HCT116 (cell line): ENCODE results near the gene GMCL1. TPM values are rescaled to one million over a fixed set of nuclear protein-coding genes. Genes with fewer than 3 reads are reported as not detected.

Source experiments
- ATAC-seq: fragments of 200-7000 bp; cut with Tn5 transposase; 2 replicates; pipeline ENCODE4 v1.9.1; 2020; ENCODE audit warnings: mild to moderate bottlenecking, moderate library complexity
- BruUV-seq: library from RNA; stranded (reverse); fragments of 400-500 nt; replicated peaks from 2 replicates; lab custom pipeline; 2021; lab: Mats Ljungman, UMichigan
- CTCF ChIA-PET: fragments of 300-600 bp; sonication (Branson Sonifier 250); formaldehyde crosslinking; loops from one replicate; lab custom pipeline; 2021; ENCODE audit warnings: antibody characterized with exemption; lab: Charles Lee
- POLR2A ChIA-PET: fragments of 300-600, 350-600 bp; sonication (Branson Sonifier 250); formaldehyde crosslinking; loops from one replicate; lab custom pipeline; 2021; ENCODE audit warnings: antibody characterized with exemption; lab: Charles Lee
- RAD21 ChIA-PET, 2 experiments: fragments of 300-600 bp; sonication (Branson Sonifier 250); formaldehyde crosslinking; loops; one replicate each; lab custom pipeline; 2023; ENCODE audit warnings: low total read pairs in 2 of 2; ENCODE audit not compliant: uncharacterized antibody in 2 of 2, unreplicated experiment in 2 of 2, low non-redundant PET in 1 of 2; lab: Charles Lee
- DNase-seq: peaks from one replicate; pipeline ENCODE4 v3.0.0-alpha.2; 2010; ENCODE audit warnings: low read depth, low spot score
- H2AFZ ChIP-seq: fragments of 200-600 bp; shearing (Covaris generic), sonication (generic); 2 replicates; pipeline ENCODE4 v1.6.1; 2017; ENCODE audit warnings: low read depth, mixed run types, mixed read lengths, antibody characterized with exemption, low read length; ENCODE audit not compliant: poor library complexity, severe bottlenecking
- H3K27ac ChIP-seq: 2 replicates; pipeline ENCODE4 v1.5.1; 2012; ENCODE audit warnings: low read depth, low read length
- H3K27me3 ChIP-seq: fragments of 200-600 bp; sonication (generic); 2 replicates; pipeline ENCODE4 v1.6.1; 2016; ENCODE audit warnings: mixed run types, low read length, mixed read lengths; ENCODE audit not compliant: insufficient read depth
- H3K36me3 ChIP-seq, 2 experiments: fragments of 200-500 bp in 1 of 2; fragments of 200-600 bp in 1 of 2; sonication (Bioruptor generic) in 1 of 2; sonication (generic) in 1 of 2; 2 replicates each; pipeline versions ENCODE4 v1.5.1 to v1.6.1; 2014 to 2016; ENCODE audit warnings: low read length in 2 of 2, inconsistent platforms in 1 of 2, mixed read lengths in 1 of 2, mixed run types in 1 of 2; ENCODE audit not compliant: insufficient read depth in 2 of 2, control insufficient read depth in 1 of 2
- H3K4me1 ChIP-seq, 2 experiments: fragments of 200-600 bp in 1 of 2; sonication (generic) in 1 of 2; 2 replicates each; pipeline versions ENCODE4 v1.5.1 to v1.6.1; 2012 to 2017; ENCODE audit warnings: low read length in 2 of 2, inconsistent platforms in 1 of 2, mild to moderate bottlenecking in 1 of 2, mixed read lengths in 1 of 2, mixed run types in 1 of 2, moderate library complexity in 1 of 2; ENCODE audit not compliant: insufficient read depth in 2 of 2, control insufficient read depth in 1 of 2
- H3K4me2 ChIP-seq: fragments of 200-600 bp; sonication (generic); 2 replicates; pipeline ENCODE4 v1.6.1; 2017; ENCODE audit warnings: mixed run types, low read length, mixed read lengths
- H3K4me3 ChIP-seq, 2 experiments: fragments of 200-600 bp in 1 of 2; sonication (generic) in 1 of 2; replicated peaks in 1 of 2; 2 replicates each; pipeline ENCODE4 v1.5.1; 2011 to 2016; ENCODE audit warnings: low read length in 2 of 2, control low read depth in 1 of 2, low read depth in 1 of 2, mild to moderate bottlenecking in 1 of 2, mixed read lengths in 1 of 2, mixed run types in 1 of 2
- H3K79me2 ChIP-seq: fragments of 200-600 bp; sonication (generic); 2 replicates; pipeline ENCODE4 v1.6.1; 2017; ENCODE audit warnings: mild to moderate bottlenecking, mixed run types, low read length, moderate library complexity, mixed read lengths; ENCODE audit not compliant: insufficient read depth
- H3K9ac ChIP-seq: fragments of 200-600 bp; sonication (generic); 2 replicates; pipeline ENCODE4 v1.6.1; 2016; ENCODE audit warnings: low read length, mixed read lengths
- H3K9me2 ChIP-seq: fragments of 200-600 bp; sonication (generic), shearing (Covaris generic); 2 replicates; pipeline ENCODE4 v1.6.1; 2017; ENCODE audit warnings: mixed run types, mild to moderate bottlenecking, moderate library complexity; ENCODE audit not compliant: insufficient read depth
- H3K9me3 ChIP-seq, 2 experiments: fragments of 200-500 bp in 1 of 2; fragments of 200-600 bp in 1 of 2; sonication (Bioruptor generic) in 1 of 2; sonication (generic) in 1 of 2; 2 replicates each; pipeline ENCODE4 v1.6.1; 2014 to 2017; ENCODE audit warnings: low read length in 2 of 2, mixed read lengths in 2 of 2, inconsistent platforms in 1 of 2, low read depth in 1 of 2, mild to moderate bottlenecking in 1 of 2, mixed run types in 1 of 2, moderate library complexity in 1 of 2; ENCODE audit not compliant: control insufficient read depth in 1 of 2, insufficient read depth in 1 of 2
- H4K20me1 ChIP-seq: fragments of 200-600 bp; sonication (generic), shearing (Covaris generic); 2 replicates; pipeline ENCODE4 v1.6.1; 2017; ENCODE audit warnings: mixed run types, mild to moderate bottlenecking, moderate library complexity; ENCODE audit not compliant: insufficient read depth
- ATF3 ChIP-seq: IDR thresholded peaks from 2 replicates; pipeline ENCODE4 v1.6.1; 2012
- CBX3 ChIP-seq: IDR thresholded peaks from 2 replicates; pipeline ENCODE4 v1.6.1; 2012; ENCODE audit warnings: low read depth
- CEBPB ChIP-seq: IDR thresholded peaks from 2 replicates; pipeline ENCODE4 v1.6.1; 2012; ENCODE audit warnings: low read depth
- EGR1 ChIP-seq: IDR thresholded peaks from 2 replicates; pipeline ENCODE4 v1.6.1; 2012; ENCODE audit warnings: low read depth
- EZH2 ChIP-seq: fragments of 200-600 bp; sonication (generic); IDR thresholded peaks from 2 replicates; pipeline ENCODE4 v1.6.1; 2017; ENCODE audit warnings: antibody characterized with exemption, mixed run types
- FOSL1 ChIP-seq: IDR thresholded peaks from 2 replicates; pipeline ENCODE4 v1.6.1; 2012; ENCODE audit warnings: low read depth
- MAX ChIP-seq: IDR thresholded peaks from 2 replicates; pipeline ENCODE4 v1.6.1; 2012
- POLR2A ChIP-seq: IDR thresholded peaks from 2 replicates; pipeline ENCODE4 v1.7.0; 2011; ENCODE audit warnings: borderline replicate concordance; ENCODE audit not compliant: insufficient read depth, insufficient read length; ENCODE audit errors: extremely low read depth
- POLR2AphosphoS5 ChIP-seq: IDR thresholded peaks from 2 replicates; pipeline ENCODE4 v1.6.1; 2011; ENCODE audit warnings: mild to moderate bottlenecking, low read depth, low read length, moderate library complexity
- RAD21 ChIP-seq: IDR thresholded peaks from 2 replicates; pipeline ENCODE4 v1.6.1; 2012; ENCODE audit warnings: low read depth, mild to moderate bottlenecking
- SIN3A ChIP-seq: IDR thresholded peaks from 2 replicates; pipeline ENCODE4 v1.6.1; 2012; ENCODE audit warnings: low read depth
- SP1 ChIP-seq: IDR thresholded peaks from 2 replicates; pipeline ENCODE4 v1.6.1; 2012; ENCODE audit warnings: low read depth
- ZFX ChIP-seq: fragments of 450-650 bp; IDR thresholded peaks from 2 replicates; pipeline ENCODE4 v1.6.1; 2017
- ZNF274 ChIP-seq: fragments of 200-500 bp; sonication (Bioruptor generic); IDR thresholded peaks from 2 replicates; pipeline ENCODE4 v1.6.1; 2014; ENCODE audit warnings: mild to moderate bottlenecking, low read depth, low read length, inconsistent platforms
- intact Hi-C: fragments of 100-400 bp; cut with micrococcal nuclease; formaldehyde crosslinking; loops from 2 replicates; pipeline ENCODE4 v1.10.0; 2022
- total RNA-seq: library from RNA; stranded (reverse); gene quantifications from one replicate; pipeline ENCODE4 v1.2.1, GENCODE V29; 2021; ENCODE audit not compliant: unreplicated experiment

GMCL1 gene
- total RNA-seq, 1 experiment from 2014 or later, result 16.7 TPM

GRCh38 chr2:69844560-69844959, 15.1 kb downstream of the GMCL1 start:
- H3K27me3 ChIP-seq, result no peaks in the 10 kb centered on the region
- CTCF ChIA-PET, result no interaction called here

GRCh38 chr2:69846182-69847067, 17.0 kb downstream of the GMCL1 start:
- ChIA-PET CTCF (interaction anchor here (1.5 kb wide), 1 partner anchor 122 kb away, joined by 4 read pairs; no protein-coding TSS in a partner anchor), RAD21 (no interaction called here), POLR2A (no interaction called here)
- Histone ChIP-seq H3K9me2 (no peaks in the 10 kb centered on the region), H3K9me3 (no peaks in the 10 kb centered on the region), H4K20me1 (no peaks in the 10 kb centered on the region), H3K27ac (no peak overlapping the region), H2AFZ (no peak overlapping the region), H3K27me3 (no peaks in the 10 kb centered on the region), H3K4me1 (0 out of 4 replicates have a peak, but pooled peaks cover 0 to 5% of the 10 kb centered on the region in 2 experiments), H3K79me2 (no peaks in the 10 kb centered on the region), H3K36me3 (peaks cover 6 to 22% of the 10 kb centered on the region in 2 experiments; a peak in 2 of 4 replicates), H3K4me2 (no peak overlapping the region), H3K4me3 (no peak overlapping the region), H3K9ac (no peak overlapping the region)
- TF ChIP-seq ZNF274, result no peak
- no peak for TF ChIP-seq EZH2
- no peak for TF ChIP-seq ZFX
- TF ChIP-seq SIN3A, result no peak
- TF ChIP-seq FOSL1, result no peak
- no peak for TF ChIP-seq MAX
- TF ChIP-seq CEBPB, result no peak
- no peak for TF ChIP-seq EGR1
- TF ChIP-seq POLR2AphosphoS5, result no peak
- TF ChIP-seq CBX3, result no peak
- TF ChIP-seq RAD21, result no peak
- TF ChIP-seq POLR2A, result no peak
- BruUV-seq, result no TSS peak
- intact Hi-C loops, result no loop called here
- DNase-seq, result no peak
- no peak for ATAC-seq

More at GRCh38 chr2:69844560-69844959, 15.1 kb downstream of the GMCL1 start:
- H3K4me2 ChIP-seq, result no peak overlapping the region
- no peak overlapping the region for H3K4me3 ChIP-seq
- ATAC-seq, result no peak
- ChIA-PET POLR2A (no interaction called here), RAD21 (no interaction called here)
- TF ChIP-seq FOSL1 (no peak), ZNF274 (no peak), CEBPB (no peak), CBX3 (no peak), ZFX (no peak), SP1 (no peak), ATF3 (no peak)
- no peak overlapping the region for H3K27ac ChIP-seq
- DNase-seq, result no peak
- H3K9ac ChIP-seq, result no peak overlapping the region
- no peaks in the 10 kb centered on the region for H4K20me1 ChIP-seq
- no peaks in the 10 kb centered on the region for H3K79me2 ChIP-seq
- H3K4me1 ChIP-seq, result 0 out of 4 replicates have a peak, but pooled peaks cover 0 to 5% of the 10 kb centered on the region in 2 experiments
- no peaks in the 10 kb centered on the region for H3K9me3 ChIP-seq
- no TSS peak for BruUV-seq
- no peak overlapping the region for H2AFZ ChIP-seq
- H3K36me3 ChIP-seq, result peaks cover 3 to 17% of the 10 kb centered on the region in 2 experiments; a peak in 3 of 4 replicates
- intact Hi-C loops, result no loop called here
- H3K9me2 ChIP-seq, result no peaks in the 10 kb centered on the region
